ENCODE measurements around the gene LTF.

DNA sequence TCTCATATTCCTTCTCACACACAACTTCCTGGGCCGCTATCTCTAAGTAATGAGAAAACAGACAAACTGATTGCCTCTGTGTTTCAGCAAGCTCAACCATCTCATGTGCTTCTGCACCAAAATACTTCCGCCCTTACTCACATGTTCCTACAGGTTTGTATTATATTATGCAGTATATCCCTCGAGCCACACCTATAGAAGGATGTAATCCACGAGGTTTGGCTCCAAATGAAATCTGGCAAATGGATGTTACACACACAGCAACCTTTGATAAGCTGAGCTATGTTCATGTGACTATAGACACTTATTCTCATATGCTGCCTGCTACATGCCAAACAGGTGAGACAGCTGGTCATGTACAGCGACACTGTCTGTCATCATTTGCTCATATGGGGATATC is 35.0 kb downstream of the LTF start:
- TF ChIP-seq POLR2A (IDR thresholded peaks at IDR 0.05): no peak
- TF ChIP-seq, protein P1, sequence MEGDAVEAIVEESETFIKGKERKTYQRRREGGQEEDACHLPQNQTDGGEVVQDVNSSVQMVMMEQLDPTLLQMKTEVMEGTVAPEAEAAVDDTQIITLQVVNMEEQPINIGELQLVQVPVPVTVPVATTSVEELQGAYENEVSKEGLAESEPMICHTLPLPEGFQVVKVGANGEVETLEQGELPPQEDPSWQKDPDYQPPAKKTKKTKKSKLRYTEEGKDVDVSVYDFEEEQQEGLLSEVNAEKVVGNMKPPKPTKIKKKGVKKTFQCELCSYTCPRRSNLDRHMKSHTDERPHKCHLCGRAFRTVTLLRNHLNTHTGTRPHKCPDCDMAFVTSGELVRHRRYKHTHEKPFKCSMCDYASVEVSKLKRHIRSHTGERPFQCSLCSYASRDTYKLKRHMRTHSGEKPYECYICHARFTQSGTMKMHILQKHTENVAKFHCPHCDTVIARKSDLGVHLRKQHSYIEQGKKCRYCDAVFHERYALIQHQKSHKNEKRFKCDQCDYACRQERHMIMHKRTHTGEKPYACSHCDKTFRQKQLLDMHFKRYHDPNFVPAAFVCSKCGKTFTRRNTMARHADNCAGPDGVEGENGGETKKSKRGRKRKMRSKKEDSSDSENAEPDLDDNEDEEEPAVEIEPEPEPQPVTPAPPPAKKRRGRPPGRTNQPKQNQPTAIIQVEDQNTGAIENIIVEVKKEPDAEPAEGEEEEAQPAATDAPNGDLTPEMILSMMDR (IDR thresholded peaks at IDR 0.05): no peak
